GM18519 (cell line): ENCODE measurements around the gene SPATA16.
"Not testable (repeated sequence)": the region's sequence is repeated elsewhere in the genome, so short reads cannot be mapped to it uniquely, and the experiment has no call there.

Source experiments
- ATAC-seq: cut with Tn5 transposase; IDR thresholded peaks from one replicate; pipeline ENCODE4 v1.9.1; 2021; ENCODE audit warnings: mild to moderate bottlenecking, moderate library complexity; ENCODE audit not compliant: unreplicated experiment, low FRiP score

Gene SPATA16, protein sequence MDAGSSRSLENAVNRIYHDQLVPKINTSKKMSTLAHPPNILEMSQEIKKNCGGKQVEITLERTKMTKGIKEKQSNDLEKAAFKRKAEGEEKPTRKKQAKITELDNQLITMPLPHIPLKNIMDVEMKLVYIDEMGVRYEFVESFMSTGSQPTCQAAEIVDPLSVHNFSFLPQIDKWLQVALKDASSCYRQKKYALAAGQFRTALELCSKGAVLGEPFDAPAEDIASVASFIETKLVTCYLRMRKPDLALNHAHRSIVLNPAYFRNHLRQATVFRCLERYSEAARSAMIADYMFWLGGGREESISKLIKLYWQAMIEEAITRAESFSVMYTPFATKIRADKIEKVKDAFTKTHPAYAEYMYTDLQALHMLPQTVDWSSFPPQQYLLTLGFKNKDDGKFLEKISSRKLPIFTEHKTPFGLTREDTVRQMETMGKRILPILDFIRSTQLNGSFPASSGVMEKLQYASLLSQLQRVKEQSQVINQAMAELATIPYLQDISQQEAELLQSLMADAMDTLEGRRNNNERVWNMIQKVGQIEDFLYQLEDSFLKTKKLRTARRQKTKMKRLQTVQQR

DNA sequence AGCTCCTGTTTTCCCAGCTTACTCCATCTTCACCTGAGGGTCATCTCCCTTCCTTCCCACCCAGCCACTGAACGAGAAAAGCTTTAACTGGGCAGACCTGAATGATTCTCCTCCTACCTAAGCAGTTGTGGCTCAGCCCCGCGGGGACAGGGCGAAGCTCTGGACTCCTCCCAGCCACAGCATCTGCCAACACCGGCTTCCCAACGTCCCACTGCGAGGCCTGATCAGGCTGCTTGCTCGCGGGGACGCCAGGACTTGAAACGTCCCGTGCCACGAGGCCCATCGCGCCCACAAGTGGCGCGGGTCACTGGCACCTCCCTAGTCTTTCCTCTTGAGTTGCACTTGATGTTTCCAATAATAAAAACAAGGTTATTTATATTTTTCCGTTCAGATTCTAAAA is at the start of gene SPATA16:
TSS of gene SPATA16 (minus strand) at position 250 of the 400 bp plus-strand sequence. CDS start 23,504 bp downstream, outside the sequence.
- no peak for ATAC-seq

DNA sequence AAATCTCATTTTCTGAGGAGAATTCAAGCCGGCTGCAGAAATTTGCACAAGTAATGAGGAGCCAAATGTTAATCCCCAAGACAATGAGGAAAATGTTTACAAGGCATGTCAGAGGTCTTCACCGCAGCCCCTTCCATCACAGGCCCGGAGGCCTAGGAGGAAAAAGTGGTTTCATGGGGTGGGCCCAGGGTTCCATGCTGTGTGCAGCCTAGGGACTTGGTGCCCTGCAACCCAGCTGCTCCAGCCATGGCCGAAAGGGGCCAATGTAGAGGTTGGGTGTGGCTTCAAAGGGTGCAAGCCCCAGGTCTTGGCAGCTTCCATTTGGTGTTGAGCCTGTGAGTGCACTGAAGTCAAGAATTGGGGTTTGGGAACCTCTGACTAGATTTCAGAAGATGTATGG is 42.0 kb upstream of the SPATA16 start:
- ATAC-seq: not testable (repeated sequence)

DNA sequence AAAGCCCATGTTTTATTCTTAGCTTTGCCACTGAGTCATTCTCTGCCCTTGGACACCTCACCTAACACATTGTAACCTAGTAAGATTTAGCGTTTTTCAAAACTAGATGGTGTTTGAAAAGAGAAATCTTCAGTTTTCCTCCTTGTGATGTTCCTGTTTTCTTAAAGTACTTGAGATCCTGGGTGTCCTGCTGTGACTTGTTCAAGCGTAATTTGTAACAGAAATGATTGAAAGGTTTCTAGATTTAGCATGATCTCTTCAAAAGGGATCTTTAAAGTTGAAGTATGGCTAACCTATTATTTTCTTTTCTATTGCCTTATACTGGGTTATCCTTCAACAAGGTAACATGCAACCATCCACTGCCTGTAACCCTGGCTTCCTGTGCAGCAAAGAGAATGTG is 32.6 kb upstream of the SPATA16 start:
- no peak for ATAC-seq

DNA sequence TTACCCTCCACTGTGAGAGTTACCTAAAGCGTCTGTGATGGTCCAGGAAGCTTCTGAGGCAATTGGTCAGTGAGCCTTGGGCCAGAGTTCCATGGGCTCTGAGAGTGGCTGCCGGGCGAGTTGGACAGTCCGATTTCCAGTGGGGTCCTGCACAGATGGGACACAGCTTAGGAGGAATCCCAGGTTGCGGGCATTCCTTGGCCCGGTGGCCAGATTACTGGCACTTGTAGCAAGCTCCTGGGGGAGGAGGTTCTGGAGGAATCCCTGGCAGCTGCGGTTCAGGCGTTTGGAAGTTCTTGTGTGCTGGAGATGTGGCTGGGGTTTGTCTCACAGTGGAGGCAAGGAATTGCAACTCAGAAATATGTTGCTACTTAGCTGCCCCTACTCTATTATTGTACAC is 18.1 kb upstream of the SPATA16 start:
- ATAC-seq: not testable (repeated sequence)

DNA sequence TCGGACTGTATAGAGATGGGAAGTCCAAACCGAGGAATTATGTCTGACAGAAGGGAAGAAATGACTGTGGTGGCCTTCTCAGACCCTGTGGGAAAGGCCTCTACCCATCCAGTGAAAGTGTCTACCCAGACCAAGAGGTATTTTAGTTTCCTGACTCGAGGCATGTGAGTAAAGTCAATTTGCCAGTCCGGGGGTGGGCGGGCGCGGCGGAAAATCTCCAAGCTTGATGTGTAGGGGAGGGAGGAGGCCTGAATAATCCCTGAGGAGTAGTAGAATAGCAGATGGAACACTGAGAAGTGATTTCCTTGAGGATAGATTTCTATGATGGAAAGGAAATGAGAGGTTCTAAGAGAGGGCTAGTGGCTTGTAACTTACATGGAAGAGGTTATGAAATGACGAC is 15.5 kb upstream of the SPATA16 start:
- not testable (repeated sequence) for ATAC-seq

DNA sequence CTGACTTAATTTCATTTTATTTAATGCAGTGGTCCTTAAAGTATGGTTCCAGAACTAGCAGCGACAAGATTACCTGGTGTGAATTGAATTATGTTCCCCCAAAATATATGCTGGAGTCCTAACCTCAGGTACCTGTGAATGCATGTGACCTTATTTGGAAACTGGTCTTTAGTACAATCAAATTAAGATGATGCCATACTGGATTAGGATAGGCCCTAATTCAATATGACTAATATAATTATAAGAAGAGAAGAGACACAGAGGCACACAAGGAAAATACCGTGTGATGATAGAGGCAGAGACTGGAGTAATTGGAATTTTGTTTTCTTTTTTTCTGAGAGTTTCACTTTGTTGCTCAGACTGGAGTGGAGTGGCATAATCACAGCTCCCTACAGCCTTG is 12.6 kb upstream of the SPATA16 start:
- no peak for ATAC-seq

DNA sequence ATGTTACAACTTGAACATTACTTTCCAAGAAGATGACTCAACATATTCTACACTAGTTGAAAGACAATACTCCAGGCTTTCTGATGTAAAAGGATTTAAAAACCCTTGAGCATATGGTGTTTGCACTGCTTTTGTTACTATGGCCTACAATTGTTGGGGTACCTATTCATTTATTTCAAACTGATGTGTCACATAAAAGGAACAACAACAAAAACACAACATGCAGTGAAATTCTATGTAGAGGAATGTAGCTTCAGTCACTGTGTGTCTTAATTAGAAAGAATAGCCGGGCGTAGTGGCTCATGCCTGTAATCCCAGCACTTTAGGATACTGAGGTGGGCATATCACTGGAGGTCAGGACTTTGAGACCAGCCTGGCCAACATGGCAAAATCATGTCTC is 1.6 kb downstream of the SPATA16 start:
- ATAC-seq: no peak

DNA sequence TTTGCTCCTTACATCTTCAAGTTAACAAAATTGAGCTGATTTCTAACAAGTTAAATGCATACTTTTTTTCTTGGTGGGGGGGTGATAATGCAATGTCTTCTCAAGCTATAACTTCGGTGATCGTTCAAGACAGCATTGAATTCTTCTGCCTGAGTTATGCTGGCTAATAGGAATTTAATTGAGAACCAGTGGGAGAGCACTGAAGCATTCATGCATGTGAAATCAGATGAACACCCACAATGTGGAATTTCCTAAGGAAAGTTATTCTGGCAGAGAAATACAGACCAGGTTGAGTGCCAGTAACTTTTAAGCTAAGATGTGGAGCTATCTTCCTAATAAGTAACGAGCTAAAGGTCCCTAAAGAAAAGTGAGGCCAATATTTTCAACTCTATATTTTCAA is 3.0 kb downstream of the SPATA16 start:
- no peak for ATAC-seq

DNA sequence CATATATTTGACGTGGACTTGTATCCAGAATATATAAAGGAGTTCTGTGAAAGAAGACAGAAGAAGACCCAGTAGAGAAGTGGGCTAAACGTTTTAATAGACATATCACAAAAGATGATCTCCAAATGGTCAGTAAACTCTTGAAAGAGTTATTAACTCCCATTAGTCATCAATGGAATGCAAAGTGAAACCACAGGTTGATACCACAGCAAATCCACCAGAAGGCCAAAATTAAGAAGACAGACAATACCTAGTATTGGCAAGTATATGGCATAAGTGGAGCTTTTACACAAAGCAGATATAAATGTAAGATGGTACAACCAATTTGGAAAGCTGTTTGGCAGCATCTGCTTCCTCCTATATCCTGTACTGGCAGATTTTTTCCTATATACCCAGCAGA is 6.0 kb downstream of the SPATA16 start:
- ATAC-seq: no peak

DNA sequence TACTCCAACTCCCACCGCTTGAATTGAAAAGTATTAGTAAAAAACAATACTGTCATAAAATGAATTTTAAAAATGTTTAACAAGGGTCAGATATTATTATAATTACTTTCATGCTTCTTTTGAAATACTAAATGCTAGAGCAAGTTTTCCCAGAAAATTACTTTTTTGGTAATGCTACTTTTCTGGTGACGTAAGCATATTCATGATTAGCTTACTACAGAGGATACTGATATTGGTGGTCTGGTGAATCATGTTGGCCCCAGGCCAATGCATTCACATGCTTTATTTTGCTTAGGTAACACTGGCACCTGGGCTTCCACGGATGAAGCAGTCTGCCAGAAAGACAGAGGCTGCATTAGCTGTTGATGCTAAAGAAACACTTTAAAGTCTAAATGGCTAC is 12.4 kb downstream of the SPATA16 start:
- no peak for ATAC-seq

DNA sequence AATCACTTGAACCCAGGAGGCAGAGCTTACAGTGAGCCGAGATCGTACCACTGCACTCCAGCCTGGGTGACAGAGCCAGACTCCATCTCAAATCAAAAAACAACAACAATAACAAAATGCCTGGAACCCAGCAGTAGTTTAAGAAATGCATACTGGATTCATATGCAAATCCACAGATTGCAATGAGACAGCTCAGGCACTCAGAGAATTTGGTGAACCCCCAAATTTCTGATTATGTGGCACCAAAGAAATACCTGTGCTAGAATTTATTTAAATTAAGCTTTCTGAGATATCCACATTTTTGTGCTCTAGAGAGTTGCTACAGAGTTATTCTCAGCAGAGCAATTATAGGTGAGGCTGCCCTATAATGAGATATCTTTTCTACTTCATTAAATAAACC is 29.7 kb downstream of the SPATA16 start:
- ATAC-seq: no peak

DNA sequence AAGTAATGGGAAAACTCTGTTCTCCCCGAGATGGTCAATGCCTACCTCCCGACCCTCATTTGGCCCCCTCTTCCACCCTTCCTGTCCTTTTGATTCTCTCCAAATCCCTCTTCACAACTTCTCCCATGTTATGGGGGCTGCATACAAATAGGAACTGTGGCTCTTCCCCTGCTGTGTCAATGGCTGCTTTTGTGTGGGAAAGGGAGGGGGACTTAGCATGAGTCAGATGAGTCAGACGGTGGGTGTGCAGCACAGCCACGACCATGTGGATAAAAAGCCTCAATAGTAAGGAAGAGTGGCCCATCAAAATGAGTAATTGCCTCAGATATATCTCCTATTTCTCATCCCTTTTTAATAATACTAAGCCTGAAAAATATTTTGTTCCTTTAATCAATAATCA is 31.9 kb downstream of the SPATA16 start:
- ATAC-seq: no peak

DNA sequence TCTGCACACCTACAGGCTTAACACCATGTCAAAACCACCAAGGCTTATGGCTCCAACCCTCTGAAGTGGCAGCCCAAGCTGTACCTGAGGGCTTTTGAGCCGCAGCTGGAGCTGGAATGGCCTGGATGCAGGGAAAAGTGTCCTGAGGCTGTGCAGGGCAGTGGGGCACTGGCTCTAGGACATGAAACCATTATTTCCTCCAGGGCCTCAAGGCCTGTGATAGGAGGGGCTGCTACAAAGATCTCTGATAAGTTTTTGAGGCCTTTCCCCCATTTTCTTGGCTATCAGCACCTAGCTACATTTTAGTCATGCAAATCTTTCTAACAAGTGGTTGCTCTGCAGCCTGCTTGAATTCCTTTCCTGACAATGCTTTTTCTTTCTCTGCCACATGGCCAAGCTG is 37.6 kb downstream of the SPATA16 start:
- no peak for ATAC-seq

DNA sequence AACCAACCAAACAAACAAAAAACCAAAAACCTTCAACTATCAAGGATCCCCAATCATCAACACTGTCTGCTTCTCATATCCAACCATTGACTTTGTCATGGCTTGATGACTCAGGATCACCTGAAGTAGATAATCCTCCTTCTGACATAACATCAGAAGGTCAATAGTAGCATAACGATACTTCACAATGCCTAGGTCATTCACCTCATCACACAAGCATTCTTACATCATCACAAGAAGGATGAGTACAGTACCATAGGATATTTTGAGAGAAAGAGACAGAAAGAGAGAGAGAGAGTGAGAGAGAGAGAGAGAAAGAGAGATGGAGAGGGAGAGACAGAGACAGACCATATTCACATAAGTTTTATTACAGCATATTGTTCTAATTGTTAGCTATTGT is 42.1 kb downstream of the SPATA16 start:
- ATAC-seq: no peak

DNA sequence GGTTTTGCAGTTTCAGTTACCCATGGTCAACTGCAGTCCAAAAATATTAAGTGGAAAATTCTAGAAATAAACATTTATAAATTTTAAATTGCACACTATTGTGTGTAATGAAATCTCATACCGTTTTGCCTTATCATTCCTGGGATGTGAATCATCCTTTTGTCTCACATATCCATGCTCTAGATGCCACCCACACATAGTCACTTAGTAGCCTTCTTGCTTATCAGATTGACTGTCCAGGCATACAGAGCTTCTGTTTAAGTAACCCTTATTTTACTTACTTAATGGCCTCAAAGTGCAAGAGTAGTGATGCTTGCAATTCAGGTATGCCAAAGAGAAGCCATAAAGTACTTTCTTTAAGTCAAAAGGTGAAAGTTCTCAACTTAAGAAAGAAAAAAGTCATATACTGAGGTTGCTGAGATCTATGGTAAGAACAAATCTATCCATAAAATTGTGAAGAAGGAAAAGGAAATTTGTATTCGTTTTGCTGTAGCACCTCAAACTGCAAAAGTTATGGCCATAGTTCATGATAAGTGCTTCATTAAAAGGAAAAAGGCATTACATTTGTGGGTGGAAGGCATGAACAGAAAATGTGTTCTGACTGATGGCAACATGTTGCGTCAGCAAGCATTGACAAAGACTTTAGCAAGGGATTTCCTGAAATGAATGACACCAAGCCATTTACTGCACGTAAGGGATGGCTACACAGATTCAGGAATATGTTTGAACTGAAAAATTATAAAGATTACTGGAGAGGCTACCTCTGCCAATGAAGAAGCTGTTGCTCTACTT is 43.8 kb downstream of the SPATA16 start:
- no peak for ATAC-seq

DNA sequence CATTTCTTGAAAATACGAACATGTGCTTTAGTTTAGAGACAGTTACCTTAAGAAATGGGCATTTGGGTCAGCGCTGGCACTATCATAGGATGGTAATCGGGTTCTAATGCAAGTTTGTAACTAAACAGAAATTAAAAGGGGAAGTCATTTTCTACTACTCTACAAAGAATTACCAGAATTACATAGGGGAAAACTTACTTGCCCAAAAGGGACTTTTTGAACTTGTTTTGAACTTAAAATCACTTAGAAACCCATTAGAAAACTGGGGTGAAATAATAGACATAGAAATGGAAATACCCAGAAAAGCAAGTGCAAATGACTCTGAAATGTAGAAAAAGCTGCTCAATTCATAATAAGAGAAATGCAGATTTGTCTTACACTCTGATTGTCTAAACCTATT is 44.9 kb downstream of the SPATA16 start:
- peak; percentile 62 for ATAC-seq

DNA sequence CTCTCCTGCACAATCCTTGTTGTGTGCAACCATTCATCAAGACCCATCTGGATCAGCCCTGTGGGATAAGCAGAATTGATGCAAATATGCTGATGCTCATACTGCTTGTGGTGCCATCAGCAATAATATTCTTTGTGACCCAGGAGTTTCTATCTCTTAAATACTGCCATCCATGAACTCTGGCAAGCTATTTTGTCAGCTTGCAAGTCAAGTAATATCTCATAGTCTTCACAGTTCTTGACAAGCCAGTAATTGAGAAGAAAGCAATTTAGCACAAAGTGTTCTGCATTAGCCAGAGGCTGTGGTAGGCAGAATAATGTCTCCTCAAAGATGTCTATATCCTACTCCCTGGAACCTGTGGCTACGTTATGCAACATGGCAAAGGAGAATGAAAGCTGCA is 49.0 kb downstream of the SPATA16 start:
- ATAC-seq: no peak

DNA sequence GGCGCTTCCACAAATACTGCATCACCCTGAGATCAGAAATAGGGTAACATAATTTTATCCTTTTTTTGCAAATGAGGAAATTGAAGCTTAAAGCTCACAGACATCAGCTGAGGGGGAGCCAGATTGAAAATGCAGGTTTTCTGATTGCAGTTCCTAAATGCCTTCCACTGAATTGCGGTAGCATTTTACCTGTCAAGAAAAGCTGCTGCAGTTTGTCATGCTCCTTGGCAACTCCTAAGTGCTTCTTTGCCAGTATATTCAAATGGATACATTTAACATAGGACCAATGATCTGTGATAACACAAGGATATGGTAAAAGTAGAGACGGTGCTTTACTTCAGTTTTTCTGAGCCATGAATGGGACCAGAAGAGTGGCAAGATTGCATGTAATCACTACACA is 50.5 kb downstream of the SPATA16 start:
- ATAC-seq: no peak

DNA sequence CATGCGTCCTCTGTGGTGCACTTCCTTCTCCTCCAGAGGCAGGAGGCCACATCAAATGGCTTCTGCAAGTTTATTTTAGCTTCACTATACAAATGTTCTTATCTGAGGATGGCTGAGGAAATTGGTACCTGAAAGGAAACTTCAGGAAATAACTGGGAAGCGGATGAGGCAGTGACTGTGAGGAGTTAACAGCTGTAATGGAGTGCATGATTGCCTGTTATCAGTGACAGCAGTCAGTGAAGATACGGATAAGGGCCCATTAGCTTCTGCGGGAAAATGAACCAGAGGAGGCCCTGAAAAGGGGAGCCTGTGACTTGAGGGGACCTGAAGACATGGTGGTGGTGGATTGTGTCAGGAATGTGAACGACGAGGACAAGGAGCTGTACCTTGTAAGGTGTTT is 51.8 kb downstream of the SPATA16 start:
- ATAC-seq: no peak

DNA sequence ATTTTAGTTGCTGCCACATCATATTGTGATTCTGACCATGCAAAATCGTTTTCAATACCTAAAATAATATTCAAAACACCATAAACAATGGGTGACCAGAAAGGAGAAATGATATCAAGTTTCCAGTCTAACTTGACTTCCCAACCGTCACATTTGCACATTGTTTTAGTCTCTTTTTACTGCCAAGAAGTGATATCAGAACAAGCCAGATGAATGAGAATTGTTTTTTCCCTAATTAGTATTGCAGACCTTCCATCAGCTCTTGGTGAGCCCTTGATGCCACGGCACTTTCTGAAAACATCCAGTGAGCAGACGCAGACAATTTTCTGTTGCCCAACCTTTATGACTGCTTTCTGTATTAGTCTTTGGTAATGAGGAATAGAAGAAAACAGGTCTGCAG is 62.5 kb downstream of the SPATA16 start:
- no peak for ATAC-seq
